K562 (cell line): Measurements from ENCODE around the gene CFAP206. TPM values are rescaled to one million over a fixed set of nuclear protein-coding genes. Genes with fewer than 3 reads are reported as not detected.

Experiments used
- ATF7 ChIP-seq: fragments of 450-650 bp; IDR thresholded peaks from 2 replicates; pipeline ENCODE4 v1.7.1; 2014; ENCODE audit warnings: mild to moderate bottlenecking, moderate library complexity
- CEBPG ChIP-seq, 3 experiments: fragments of 200-800 bp in 1 of 3; sonication (Bioruptor generic) in 1 of 3; sonication (generic) in 1 of 3; formaldehyde crosslinking in 1 of 3; IDR thresholded peaks in 2 of 3; conservative IDR thresholded peaks in 1 of 3; 2 replicates each; pipeline versions ENCODE4 v1.6.1 to v1.8.0; 2016 to 2022; ENCODE audit warnings: missing compliant biosample characterization in 2 of 3, missing genetic modification characterization in 2 of 3, mild to moderate bottlenecking in 1 of 3, missing genetic modification reagents in 1 of 3
- CREM ChIP-seq: IDR thresholded peaks from 2 replicates; pipeline ENCODE4 v1.6.1; 2014; ENCODE audit warnings: antibody characterized with exemption, low read depth
- FOXK2 ChIP-seq, 2 experiments: fragments of 450-650 bp; IDR thresholded peaks in 1 of 2; conservative IDR thresholded peaks in 1 of 2; 2 replicates each; pipeline ENCODE4 v1.6.1; 2016; ENCODE audit warnings: low read depth in 2 of 2, mild to moderate bottlenecking in 1 of 2
- FOXM1 ChIP-seq, 2 experiments: fragments of 450-650 bp in 1 of 2; sonication (generic) in 1 of 2; formaldehyde crosslinking in 1 of 2; IDR thresholded peaks; 2 replicates each; pipeline versions ENCODE4 v1.6.1 to v1.9.0; 2017 to 2022; ENCODE audit warnings: low read depth in 2 of 2, mild to moderate bottlenecking in 2 of 2, missing genetic modification reagents in 1 of 2, moderate library complexity in 1 of 2
- HNRNPLL ChIP-seq: fragments of 200-400 bp; formaldehyde crosslinking; IDR thresholded peaks from 2 replicates; pipeline ENCODE4 v1.6.1; 2017; ENCODE audit warnings: low read length, low read depth, mild to moderate bottlenecking; ENCODE audit not compliant: poor library complexity, severe bottlenecking
- L3MBTL2 ChIP-seq: fragments of 450-650 bp; IDR thresholded peaks from 2 replicates; pipeline ENCODE4 v1.6.1; 2016; ENCODE audit warnings: mild to moderate bottlenecking, moderate library complexity
- MAX ChIP-seq: sonication (generic); formaldehyde crosslinking; IDR thresholded peaks from 2 replicates; pipeline ENCODE4 v1.9.0; 2022; ENCODE audit warnings: mild to moderate bottlenecking, missing genetic modification reagents
- NKRF ChIP-seq: fragments of 450-650 bp; IDR thresholded peaks from 2 replicates; pipeline ENCODE4 v1.6.1; 2016; ENCODE audit warnings: borderline replicate concordance
- PML ChIP-seq: IDR thresholded peaks from 2 replicates; pipeline ENCODE4 v1.6.1; 2012; ENCODE audit warnings: low read length, inconsistent platforms
- PRMT5 ChIP-seq: sonication (generic); formaldehyde crosslinking; IDR thresholded peaks from 2 replicates; pipeline ENCODE4 v1.5.0; 2020; ENCODE audit warnings: missing genetic modification reagents
- RB1 ChIP-seq: fragments of 450-650 bp; IDR thresholded peaks from 2 replicates; pipeline ENCODE4 v1.6.1; 2017; ENCODE audit warnings: low read depth, mild to moderate bottlenecking
- RCOR1 ChIP-seq, 2 experiments: IDR thresholded peaks; 2 replicates each; pipeline ENCODE4 v1.6.1; 2012; ENCODE audit warnings: low read depth in 2 of 2, low read length in 2 of 2, borderline replicate concordance in 1 of 2, improper control_type of control experiment in 1 of 2
- SAP30 ChIP-seq: fragments of 200-600 bp; sonication (generic); IDR thresholded peaks from 2 replicates; pipeline ENCODE4 v1.6.1; 2012; ENCODE audit warnings: borderline replicate concordance, low read depth, mild to moderate bottlenecking, moderate library complexity, low read length, control low read depth, inconsistent platforms; ENCODE audit not compliant: insufficient read depth, poor library complexity, severe bottlenecking
- TEAD1 ChIP-seq, 2 experiments: fragments of 450-650 bp in 1 of 2; sonication (generic) in 1 of 2; formaldehyde crosslinking; IDR thresholded peaks; 2 replicates each; pipeline versions ENCODE4 v1.4.0 to v1.8.0; 2020 to 2022; ENCODE audit warnings: mild to moderate bottlenecking in 2 of 2, missing genetic modification reagents in 1 of 2
- TOE1 ChIP-seq, 2 experiments: fragments of 450-650 bp in 1 of 2; sonication (generic) in 1 of 2; formaldehyde crosslinking in 1 of 2; IDR thresholded peaks; 2 replicates each; pipeline versions ENCODE4 v1.7.1 to v1.8.0; 2016 to 2022; ENCODE audit warnings: borderline replicate concordance in 2 of 2, mild to moderate bottlenecking in 2 of 2, antibody characterized with exemption in 1 of 2, inconsistent platforms in 1 of 2, low read depth in 1 of 2, missing genetic modification reagents in 1 of 2, moderate library complexity in 1 of 2
- UBTF ChIP-seq, 2 experiments: IDR thresholded peaks; 2 replicates each; pipeline ENCODE4 v1.6.1; 2012; ENCODE audit warnings: improper control_type of control experiment in 2 of 2, low read depth in 2 of 2, low read length in 2 of 2, borderline replicate concordance in 1 of 2
- ZBTB43 ChIP-seq: sonication (generic); formaldehyde crosslinking; IDR thresholded peaks from 2 replicates; pipeline ENCODE4 v1.8.0; 2023; ENCODE audit warnings: mild to moderate bottlenecking, missing genetic modification reagents
- ZKSCAN8 ChIP-seq: fragments of 200-800 bp; sonication (Bioruptor generic); IDR thresholded peaks from 2 replicates; pipeline ENCODE4 v1.6.1; 2016; ENCODE audit warnings: missing genetic modification characterization, missing compliant biosample characterization
- ZNF644 ChIP-seq: fragments of 200-800 bp; sonication (Bioruptor generic); IDR thresholded peaks from 2 replicates; pipeline ENCODE4 v1.6.1; 2016; ENCODE audit warnings: low read depth, missing genetic modification characterization, missing compliant biosample characterization
- polyA plus RNA-seq, 8 experiments: library from polyadenylated mRNA; depleted of rRNA in 4 of 8; stranded (reverse) in 5 of 8; unstranded in 3 of 8; fragments of >200 nt; fragmentation: Nextera tagmentation in 2 of 8; fragmentation: Illumina TruSeq in 1 of 8; extraction: Ambion mirVana in 2 of 8; extraction: Trizol in 1 of 8; gene quantifications; 2 replicates each; pipeline versions ENCODE4 v1.2.1 to v1.2.3, GENCODE V29; 2011 to 2014; ENCODE audit warnings: inconsistent platforms in 1 of 8, missing spikeins in 1 of 8
- total RNA-seq, 7 experiments: library from RNA; depleted of rRNA in 6 of 7; stranded (reverse); fragments of >200 nt in 6 of 7; fragmentation: Illumina TruSeq in 2 of 7; extraction: Trizol in 2 of 7; gene quantifications; 2 replicates each; pipeline versions ENCODE4 v1.2.1 to v1.2.3, GENCODE V29; 2011 to 2021; ENCODE audit warnings: low replicate concordance in 1 of 7

The CFAP206 gene
- total and polyA plus RNA-seq, 9 of the 15 experiments (the other 6 are each of a cell fraction or from before 2014, with no cell fraction given), result 0.06 to 0.33 (median 0.18) TPM; not detected in 2

GRCh38 chr6:87473419-87473903, 65.7 kb downstream of the CFAP206 start (continued):
- no peak for TF ChIP-seq NKRF
- TF ChIP-seq ZKSCAN8 (CRISPR knock-in tag), result no peak
- TF ChIP-seq RB1, result no peak
- no peak for TF ChIP-seq TOE1 (IDR thresholded peaks at IDR 0.05; ENCODE audit: borderline replicate concordance)
- no peak for TF ChIP-seq TOE1 (CRISPR knock-in tag; IDR thresholded peaks at IDR 0.05; ENCODE audit: borderline replicate concordance, low read depth)
- TF ChIP-seq HNRNPLL, result peak; percentile 32
- peak; percentile 43; the same call in 1 of the 2 replicates for TF ChIP-seq ATF7
- TF ChIP-seq MAX, result peak; percentile 5; the same call in 1 of the 2 replicates
- peak in 1 of 2 experiments; percentile 78; a peak in 1 of 4 replicates for TF ChIP-seq UBTF (IDR thresholded peaks at IDR 0.05; ENCODE audit: borderline replicate concordance in 1 of 2, low read depth in 2 of 2, low read length in 2 of 2)
- TF ChIP-seq RCOR1 (IDR thresholded peaks at IDR 0.05; ENCODE audit: borderline replicate concordance in 1 of 2, low read depth in 2 of 2, low read length in 2 of 2), result 0 out of 4 replicates have a peak, but pooled peaks of 1 of the 2 experiments have one; percentile 24
- no peak for TF ChIP-seq ZBTB43 (CRISPR knock-in tag)
- 0 out of 4 replicates have a peak, but pooled peaks of 1 of the 2 experiments have one; percentile 44 for TF ChIP-seq TEAD1 (CRISPR knock-in tag; IDR thresholded peaks at IDR 0.05)
- TF ChIP-seq FOXM1 (IDR thresholded peaks at IDR 0.05; ENCODE audit: low read depth), result no peak
- TF ChIP-seq FOXM1 (CRISPR knock-in tag; IDR thresholded peaks at IDR 0.05; ENCODE audit: low read depth), result no peak
- no peak for TF ChIP-seq PRMT5 (CRISPR knock-in tag)
- peak; percentile 59 for TF ChIP-seq SAP30
- TF ChIP-seq FOXK2 (conservative IDR thresholded peaks at IDR 0.05 in 1 of 2, IDR thresholded peaks at IDR 0.05 in 1 of 2; ENCODE audit: low read depth in 2 of 2), result peak in 1 of 2 experiments; percentile 81; a peak in 2 of 4 replicates
- no peak for TF ChIP-seq CREM
- peak; percentile 22; the same call in 1 of the 2 replicates for TF ChIP-seq L3MBTL2
- no peak for TF ChIP-seq ZNF644 (tag)
- TF ChIP-seq PML, result no peak
- TF ChIP-seq CEBPG (CRISPR knock-in tag; IDR thresholded peaks at IDR 0.05), result no peak; the same call in 1 of the 2 replicates
- TF ChIP-seq CEBPG (tag; conservative IDR thresholded peaks at IDR 0.05 in 1 of 2, IDR thresholded peaks at IDR 0.05 in 1 of 2), result peak; percentile 28 to 81; a peak in 2 of 4 replicates
